HG02642 (cell line): ENCODE data around the gene ROR2.

ENCODE experiments used
- ATAC-seq: cut with Tn5 transposase; IDR thresholded peaks from one replicate; pipeline ENCODE4 v1.9.1; 2021; ENCODE audit warnings: mild to moderate bottlenecking; ENCODE audit not compliant: unreplicated experiment, poor library complexity

ROR2 gene

GRCh38 chr9:91825422-91825821 lies 124.6 kb downstream of the ROR2 start:
- no peak for ATAC-seq

- no peak for ATAC-seq
Measured at GRCh38 chr9:91824601-91825305, 125.3 kb downstream of the ROR2 start.

- no peak for ATAC-seq
Measured at GRCh38 chr9:91824151-91824550, 125.9 kb downstream of the ROR2 start.

GRCh38 chr9:91820949-91821880 lies 128.8 kb downstream of the ROR2 start:
- no peak for ATAC-seq

GRCh38 chr9:91820126-91820750 lies 129.8 kb downstream of the ROR2 start:
- ATAC-seq: no peak

GRCh38 chr9:91818647-91819403 lies 131.2 kb downstream of the ROR2 start:
- ATAC-seq: no peak

- no peak for ATAC-seq
Measured at GRCh38 chr9:91818225-91818585, 131.8 kb downstream of the ROR2 start.

- ATAC-seq: no peak
Measured at GRCh38 chr9:91817493-91818224, 132.4 kb downstream of the ROR2 start.

- no peak for ATAC-seq
Measured at GRCh38 chr9:91817106-91817492, 132.9 kb downstream of the ROR2 start.

- no peak for ATAC-seq
Measured at GRCh38 chr9:91816356-91816755, 133.7 kb downstream of the ROR2 start.

GRCh38 chr9:91815896-91816295 lies 134.1 kb downstream of the ROR2 start:
- ATAC-seq: no peak

- ATAC-seq: no peak
Measured at GRCh38 chr9:91814753-91815152, 135.3 kb downstream of the ROR2 start.

- ATAC-seq: no peak
Measured at GRCh38 chr9:91814201-91814600, 135.8 kb downstream of the ROR2 start.

GRCh38 chr9:91813176-91813795 lies 136.7 kb downstream of the ROR2 start:
- no peak for ATAC-seq

- no peak for ATAC-seq
Measured at GRCh38 chr9:91812191-91812590, 137.8 kb downstream of the ROR2 start.

GRCh38 chr9:91811024-91811909 lies 138.8 kb downstream of the ROR2 start:
- ATAC-seq: no peak

- no peak for ATAC-seq
Measured at GRCh38 chr9:91810286-91810905, 139.6 kb downstream of the ROR2 start.
